ENCODE results near the gene TYK2. TPM values are rescaled to one million over a fixed set of nuclear protein-coding genes. Genes with fewer than 3 reads are reported as not detected.
A peak's percentile ranks its signal among the peaks of the same experiment; 100 is the strongest.
"Not testable (repeated sequence)": the region's sequence is repeated elsewhere in the genome, so short reads cannot be mapped to it uniquely, and the experiment has no call there.

Gene TYK2
- polyA plus RNA-seq, 12 donors = 52.4 to 126 (median 61.0) TPM; not detected in 1

DNA sequence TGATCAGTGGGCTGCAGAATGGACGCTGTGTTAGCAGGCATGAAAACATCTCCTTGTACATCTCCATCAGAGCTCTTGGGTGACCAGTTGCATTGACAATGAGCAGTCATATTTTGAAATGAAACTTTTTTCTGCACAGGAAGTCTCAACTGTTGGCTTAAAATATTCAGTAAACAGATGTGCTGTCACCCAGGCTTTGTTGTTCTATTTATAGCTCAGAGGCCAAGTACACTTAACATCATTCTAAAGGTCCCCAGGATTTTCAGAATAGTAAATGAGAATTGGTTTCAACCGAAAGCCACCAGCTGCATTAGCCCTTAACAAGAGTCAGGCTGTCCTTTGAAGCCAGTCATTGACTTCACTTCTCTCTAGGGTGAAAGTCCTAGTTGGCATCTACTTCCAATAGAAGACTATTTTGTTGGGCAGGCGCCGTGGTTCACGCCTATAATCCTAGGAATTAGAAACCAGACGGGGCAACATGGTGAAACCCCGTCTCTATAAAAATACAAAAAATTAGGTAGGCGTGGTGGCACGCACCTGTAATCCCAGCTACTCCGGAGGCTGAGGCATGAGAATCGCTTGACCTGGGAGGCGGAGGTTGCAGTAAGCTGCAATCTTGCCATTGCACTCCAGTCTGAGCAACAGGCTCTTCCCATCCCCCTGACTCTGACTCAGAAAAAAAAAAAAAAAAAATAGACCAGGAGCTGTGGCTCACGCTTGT lies 32.0 kb upstream of the TYK2 start:
- no peak for DNase-seq

DNA sequence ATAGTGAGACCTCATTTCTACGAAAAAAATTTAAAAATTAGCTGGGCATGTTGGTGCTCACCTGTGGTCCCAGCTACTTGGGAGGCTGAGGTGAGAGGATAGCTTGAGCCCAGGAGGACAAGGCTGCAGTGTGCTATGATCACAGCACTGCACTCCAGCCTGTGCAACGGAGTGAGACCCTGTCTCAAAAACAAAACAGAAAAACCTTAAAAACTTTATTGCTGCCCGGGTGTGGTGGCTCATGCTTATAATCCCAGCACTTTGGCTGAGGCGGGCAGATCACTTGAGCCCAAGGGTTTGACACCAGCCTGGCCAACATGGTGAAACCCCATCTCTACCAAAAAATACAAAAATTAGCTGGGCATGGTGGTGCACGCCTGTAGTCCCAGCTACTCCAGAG lies 30.9 kb upstream of the TYK2 start:
- not testable (repeated sequence) for DNase-seq

DNA sequence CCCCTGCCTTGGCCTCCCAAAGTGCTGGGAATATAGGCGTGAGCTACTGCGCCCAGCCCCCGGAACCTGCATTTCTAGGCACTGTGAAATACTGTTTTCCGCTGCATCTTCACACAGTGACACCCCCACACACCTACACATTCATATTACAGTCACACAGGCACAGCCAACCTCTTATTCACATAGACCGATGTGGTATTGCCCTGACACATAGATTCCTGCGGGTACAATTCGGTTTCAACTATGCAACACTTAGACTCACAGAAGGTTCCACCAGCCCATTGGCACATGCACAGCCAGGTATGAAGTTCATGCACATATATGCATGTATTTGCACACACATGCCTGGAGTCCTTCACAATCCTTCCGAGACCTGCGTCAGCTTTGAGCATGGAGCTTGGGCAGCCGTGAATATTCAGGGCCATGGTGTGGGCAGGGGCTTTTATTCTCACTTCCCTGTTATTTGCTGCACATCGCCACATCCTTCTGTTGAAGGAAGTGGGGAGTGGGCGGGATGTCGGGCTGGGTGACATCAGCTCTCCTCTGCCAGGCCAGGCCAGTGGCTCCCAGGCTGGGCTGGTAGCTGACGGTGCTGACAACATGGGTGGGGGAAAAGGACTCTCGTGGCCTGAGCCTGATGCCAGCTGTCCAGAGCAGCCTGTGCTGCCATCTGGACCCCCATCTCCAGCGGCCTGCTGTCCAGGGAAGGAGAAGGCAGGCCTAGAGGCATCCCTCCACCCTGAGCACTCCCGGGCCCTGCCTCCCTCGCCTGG lies 28.3 kb upstream of the TYK2 start:
- no peak for DNase-seq

DNA sequence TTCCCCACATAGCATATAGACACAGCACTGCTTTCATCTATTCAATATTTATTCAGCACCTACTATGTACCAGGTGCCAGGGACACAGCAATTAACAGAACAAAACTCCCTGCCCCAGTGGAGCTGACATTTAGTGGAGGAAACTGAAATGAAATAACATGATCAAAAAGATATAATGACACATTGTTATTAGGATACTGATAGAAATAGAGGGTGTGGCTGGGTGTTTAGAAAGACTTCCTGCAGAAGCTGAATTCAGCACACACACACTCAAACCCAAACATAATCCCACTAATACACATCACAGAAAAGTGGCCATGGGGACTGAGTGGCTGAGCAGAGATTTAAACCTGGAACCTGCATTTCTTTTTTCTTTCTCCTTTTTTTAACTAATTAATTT lies 26.7 kb upstream of the TYK2 start:
- no peak for DNase-seq

DNA sequence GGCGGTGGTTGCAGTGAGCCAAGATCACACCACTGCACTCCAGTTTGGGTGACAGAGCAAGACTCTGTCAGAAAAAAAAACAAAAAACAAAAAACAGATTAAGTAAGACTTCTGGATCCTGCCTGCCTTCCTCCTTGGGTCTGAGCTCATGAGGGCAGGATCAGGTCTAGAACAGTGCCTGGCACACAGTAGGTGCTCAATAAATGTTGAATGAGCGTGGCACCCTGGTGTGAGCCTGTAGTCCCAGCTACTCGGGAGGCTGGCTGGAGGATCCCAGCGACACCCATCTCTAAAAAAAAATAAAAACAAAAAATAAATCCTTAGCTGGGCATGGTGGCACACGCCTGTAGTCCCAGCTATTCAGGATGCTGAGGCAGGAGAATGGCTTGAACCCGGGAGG lies 25.8 kb upstream of the TYK2 start:
- no peak for DNase-seq

DNA sequence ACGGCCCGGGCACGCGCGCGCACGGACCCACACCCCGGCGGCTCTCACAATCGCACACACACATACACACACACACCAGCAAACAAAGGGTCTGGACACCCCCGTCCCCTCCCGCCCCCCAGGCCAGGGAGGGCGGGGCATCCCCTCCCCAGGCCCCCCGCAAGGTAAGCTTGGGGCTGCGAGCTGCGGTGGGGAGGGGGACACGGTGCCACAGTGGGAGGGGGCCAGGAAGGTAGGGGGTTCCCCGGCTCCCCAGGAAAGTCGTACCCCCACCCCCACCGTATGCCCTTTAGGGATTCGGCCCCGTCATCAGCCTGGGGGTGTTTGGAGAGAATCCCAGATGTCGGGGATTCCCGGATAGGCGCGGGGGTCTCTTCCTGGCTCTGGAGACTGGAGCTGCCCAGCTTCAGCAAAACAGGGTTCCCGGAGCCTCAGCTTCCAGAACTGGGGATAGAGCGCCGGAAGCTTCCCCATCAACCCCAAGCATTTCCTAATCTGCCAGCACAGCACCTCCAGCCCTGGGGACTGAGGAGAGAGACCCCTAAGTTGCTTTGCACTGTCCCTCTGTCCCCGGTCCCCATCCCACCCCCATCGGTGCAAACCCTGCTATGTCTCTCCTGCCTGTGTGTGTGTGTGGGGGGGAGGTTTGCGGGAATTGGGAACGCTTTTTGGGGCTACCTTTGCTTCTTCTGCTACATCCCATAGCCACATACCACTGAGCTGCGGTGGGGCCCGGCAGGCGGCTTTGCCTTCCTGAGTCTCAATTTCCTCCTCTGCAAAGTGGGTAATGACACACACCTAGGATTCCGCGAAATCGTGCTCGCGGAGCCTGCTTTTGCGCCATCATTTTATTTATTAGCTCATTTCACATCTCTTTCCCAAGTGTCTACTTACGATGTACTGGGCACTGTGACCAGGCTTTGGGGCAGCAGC lies 24.8 kb upstream of the TYK2 start:
- no peak for DNase-seq

DNA sequence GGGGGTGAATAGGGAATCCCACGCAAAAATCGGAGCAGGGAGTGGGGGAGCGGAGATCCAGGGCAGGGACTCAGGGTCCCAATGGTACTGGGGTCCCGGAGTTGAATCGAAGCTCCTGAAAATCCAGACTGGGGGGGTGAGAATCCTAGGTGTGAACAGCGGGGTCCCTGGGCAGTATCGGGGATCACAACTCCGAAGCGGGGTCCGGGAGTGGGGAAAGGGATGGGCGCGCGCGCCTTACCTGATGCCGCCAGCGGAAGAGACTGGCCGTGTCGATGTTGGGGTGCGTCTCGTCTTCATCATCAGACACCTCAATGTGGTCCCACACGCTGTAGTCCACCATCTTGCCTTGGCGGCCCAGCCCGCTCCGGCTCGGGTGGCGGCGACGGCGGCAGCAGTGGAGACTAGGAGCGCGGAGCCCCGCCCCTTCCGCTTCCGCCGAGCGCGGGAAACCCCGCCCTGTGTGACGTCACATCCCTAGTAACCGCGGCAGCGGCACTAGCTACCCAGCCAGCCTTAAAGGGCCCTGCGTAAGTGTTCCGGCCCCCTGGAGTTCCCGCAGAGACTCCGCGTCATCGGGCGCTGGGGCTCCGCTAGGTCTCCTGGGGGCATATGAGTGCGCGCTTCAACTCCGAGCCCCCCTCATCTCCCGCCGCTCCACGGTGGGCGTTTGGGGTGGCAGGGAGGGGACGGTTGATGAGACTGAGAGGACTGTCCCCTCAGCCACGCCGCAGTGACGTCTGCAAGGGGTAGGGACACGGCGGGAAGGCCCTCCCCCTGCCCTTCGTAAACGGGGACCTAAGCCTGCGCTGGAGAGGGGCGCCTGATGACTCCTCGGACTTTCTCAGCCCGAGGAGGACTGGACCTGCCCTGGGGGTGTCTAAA lies 23.0 kb upstream of the TYK2 start, which contains the start of gene CDC37:
Gene CDC37 (minus strand): TSS at position 406 of the 885 bp plus-strand sequence. CDS start 63 bp downstream, at position 343.
- DNase-seq = peak; percentile 98

DNA sequence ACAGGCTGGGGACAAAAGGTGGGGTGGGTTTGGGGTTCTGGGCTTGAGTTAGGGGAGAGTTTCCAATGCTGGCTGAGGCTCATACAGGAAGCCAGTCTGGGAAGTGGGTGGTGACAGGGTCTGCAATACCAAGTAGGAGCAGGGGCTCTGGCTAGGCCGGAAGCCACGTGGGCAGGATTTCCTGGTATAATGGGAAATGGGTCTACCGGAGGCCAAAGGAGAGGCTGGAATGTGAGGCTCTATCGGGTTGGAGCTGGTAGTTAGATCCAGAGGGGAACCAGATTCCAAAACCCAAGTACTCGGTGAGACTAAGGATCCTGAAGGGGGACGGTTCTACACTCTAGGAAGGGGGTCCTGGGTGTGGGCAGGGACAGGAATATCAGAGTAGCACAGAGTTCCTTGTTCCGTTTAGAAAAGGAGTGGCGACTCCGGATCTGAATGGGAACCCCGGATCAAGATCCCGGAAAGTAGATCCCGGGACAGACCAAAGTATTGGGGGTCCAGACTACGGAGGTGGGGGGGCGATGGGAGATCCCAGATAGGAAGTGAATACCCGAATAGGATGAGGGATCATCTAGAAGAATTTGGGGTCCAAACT lies 22.2 kb upstream of the TYK2 start:
- no peak for DNase-seq

DNA sequence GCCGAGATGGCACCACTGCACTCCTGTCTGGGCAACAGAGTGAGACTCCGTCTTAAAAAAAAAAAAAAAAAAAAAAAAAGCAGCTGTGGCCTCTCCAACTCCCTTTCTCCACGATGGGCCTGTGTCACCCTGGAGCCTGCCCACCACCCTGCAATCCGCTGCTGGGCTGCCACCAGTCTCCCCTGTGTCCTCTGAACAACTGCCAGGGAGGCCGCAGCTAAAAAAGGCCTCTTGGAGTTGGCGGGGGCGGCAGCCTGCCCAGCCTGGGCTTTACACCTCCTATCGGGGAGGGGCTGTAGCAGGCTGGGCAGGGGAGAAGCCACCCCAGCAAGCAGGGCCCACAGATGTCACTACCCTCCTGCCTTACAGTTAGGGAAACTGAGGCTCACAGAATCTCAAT lies 19.5 kb upstream of the TYK2 start:
- no peak for DNase-seq

DNA sequence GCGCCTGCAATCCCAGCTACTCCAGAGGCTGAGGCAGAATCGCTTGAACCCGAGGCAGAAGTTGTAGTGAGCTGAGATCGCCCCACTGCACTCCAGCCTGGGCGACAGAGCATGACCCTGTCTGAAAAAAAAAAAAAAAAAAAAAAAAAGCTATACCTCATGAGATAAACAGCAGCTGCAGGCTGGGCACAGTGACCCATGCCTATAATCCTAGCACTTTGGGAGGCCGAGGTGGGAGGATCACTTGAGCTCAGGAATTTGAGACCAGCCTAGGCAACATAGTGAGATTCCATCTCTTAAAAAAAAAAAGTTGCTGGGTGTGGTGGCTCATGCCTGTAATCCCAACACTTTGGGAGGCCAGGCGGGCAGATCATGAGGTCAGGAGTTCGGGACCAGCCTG lies 19.0 kb upstream of the TYK2 start:
- DNase-seq = not testable (repeated sequence)

DNA sequence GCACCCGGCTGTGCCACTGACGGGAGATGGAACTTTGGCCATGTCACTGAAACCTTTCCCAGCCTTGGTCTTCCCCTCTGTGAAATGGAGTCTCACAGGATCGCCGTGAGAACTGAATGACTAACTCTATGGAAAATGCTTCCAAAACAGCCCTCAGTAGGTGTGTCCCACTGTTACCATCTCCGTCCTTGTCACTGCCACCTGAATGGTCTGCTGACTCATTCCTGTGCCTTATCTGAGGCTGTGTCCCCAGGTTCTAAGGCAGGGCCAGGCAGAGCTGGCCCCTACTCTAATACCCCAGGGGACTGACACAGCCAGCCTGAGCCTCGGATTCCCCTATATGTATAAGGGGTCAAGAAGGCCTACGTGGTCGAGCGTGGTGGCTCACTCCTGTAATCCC lies 18.4 kb upstream of the TYK2 start:
- no peak for DNase-seq

DNA sequence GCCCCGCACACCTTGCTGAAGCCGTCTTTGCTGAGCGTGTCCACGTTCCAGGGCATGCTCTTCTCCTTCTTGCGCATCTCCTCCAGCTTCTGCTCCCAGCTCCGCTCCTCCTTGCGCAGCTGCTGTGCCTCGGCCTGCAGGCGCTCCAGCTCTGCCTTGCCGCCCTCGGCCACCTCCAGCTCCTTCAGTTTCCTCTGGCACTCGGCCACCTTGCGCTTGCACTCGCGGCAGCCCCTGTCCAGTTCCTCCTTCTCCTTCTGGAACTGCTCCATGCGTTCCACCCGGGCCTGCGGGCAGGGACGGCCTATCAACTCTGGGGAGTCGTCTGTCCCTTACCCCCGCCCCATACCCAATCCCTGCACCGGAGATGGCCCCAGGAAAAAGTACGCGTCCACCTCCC lies 15.5 kb upstream of the TYK2 start:
- no peak for DNase-seq

DNA sequence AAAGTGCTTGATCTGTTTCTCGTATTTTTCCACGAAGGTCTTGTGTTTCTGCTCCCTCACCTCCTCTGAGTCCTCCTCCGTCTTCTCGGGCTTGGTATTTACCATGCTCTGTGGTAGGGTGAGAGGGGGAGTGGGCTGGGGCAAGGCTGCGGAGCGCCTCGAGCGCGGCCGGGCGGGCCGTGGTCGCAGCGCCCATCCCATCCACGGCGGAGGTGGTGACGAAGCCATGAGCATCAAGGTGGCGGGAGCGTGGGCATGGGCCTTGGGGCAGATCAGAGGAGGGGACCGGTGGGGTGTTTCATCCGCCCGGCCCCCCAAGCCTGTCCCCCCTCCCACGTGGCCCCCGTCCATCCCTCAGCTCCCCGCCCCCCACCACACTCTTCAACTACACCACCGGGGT lies 15.1 kb upstream of the TYK2 start:
- no peak for DNase-seq

DNA sequence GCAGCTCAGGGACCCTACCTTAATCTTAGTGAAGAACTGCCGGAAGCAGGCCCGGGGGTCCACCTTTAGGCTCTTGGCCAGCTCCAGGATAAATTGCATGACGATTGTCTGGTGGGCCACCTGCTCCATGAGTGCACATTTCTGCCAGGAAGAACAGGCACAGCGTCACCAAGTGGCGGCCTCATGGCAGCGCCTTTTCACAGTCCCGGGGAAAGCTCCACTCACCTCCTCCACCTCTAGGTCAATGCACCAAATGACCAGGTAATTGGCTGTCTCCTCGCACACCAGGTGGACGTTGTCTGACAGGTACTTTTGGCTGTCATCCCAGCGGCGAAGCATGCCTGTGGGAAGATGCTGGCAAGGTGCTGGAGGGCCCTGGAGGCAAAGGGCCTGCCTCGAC lies 14.6 kb upstream of the TYK2 start:
- no peak for DNase-seq

DNA sequence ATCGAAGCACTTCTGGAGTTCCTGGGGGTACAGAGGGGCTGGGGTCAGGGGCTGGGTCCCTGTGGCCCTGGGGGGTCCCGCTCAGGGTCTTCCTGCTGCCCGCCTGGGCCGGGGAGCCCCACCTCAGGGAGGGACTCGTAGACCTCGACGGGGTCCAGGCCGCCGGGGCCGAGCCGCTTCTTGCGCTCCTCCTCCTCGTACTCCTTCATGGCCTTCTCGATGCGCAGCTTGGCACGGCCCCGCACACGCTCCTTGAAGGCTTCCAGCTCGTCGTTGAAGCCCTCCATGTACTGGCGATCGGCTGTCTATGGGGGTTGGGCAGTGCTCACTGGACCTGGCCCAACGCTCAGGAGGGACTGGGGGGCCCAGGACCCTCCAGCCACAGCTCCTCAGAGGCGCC lies 12.8 kb upstream of the TYK2 start:
- no peak for DNase-seq

DNA sequence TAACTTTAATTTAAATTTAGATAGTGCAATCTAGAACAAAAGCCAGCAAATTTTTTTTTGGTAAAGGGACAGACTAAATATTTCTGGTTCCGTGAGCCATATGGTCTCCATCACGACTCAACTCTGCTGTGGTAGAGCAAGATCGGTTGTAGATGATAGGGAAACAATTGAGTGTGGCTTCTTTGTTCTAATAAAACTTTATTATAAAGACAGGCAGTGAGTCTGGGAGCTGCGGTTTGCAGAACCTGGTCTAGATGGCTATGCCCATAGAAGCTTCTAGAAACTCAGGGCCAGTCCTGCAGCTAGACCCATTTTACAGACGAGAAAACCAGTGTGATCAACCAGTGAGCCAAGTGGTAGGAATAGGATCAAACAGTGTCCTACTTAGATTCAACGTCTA lies 11.7 kb upstream of the TYK2 start:
- no peak for DNase-seq

DNA sequence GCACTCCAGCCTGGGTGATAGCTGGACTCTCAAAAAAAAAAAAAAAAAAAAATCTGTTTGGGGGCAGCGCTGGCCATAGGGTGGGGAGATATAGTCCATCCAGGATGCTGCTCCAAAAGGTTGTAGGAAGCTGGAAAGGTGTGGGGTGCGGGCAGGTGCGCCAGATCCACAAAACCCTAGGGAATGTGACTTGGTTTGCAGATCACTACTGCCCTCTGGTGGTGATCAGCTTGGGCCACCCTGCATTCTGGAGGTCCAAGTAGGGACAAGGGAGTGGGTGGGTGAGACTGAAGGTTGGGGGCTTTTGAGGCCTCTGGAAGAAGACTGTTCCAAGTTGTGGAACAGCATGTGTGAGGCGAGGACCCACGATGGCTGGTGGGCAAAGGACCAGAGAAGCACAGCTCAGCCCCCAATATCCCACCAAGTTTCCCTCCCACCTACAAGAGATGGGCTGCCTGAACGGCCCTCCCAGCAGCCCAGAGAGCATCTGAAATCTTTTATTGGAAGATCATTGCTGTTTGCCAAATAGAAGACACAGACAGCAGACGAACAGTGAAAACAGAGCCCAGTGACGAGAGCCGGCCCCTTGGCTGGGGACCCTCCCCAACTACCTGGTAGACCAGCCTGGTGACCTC lies 10.4 kb upstream of the TYK2 start:
- DNase-seq = peak; percentile 61

DNA sequence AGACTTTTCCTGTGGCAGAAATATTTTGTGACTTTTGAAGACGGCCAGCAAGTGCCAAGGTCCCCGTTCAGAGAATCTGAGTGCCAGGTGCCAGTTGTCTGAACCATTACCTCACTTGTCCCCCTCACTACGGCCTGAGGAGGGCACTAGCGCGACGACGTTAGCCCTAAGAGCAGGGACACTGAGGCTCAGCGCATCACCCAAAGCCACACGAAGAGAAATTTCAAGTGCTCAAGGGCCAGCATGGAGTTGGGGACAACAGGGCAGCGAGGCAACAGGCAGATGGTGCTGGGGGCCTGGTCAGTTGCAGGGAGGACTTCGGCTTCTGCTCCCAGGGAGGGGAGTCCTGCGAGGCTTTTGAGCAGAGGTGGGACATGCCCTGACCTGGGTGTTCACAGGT lies 9.5 kb upstream of the TYK2 start:
- no peak for DNase-seq

DNA sequence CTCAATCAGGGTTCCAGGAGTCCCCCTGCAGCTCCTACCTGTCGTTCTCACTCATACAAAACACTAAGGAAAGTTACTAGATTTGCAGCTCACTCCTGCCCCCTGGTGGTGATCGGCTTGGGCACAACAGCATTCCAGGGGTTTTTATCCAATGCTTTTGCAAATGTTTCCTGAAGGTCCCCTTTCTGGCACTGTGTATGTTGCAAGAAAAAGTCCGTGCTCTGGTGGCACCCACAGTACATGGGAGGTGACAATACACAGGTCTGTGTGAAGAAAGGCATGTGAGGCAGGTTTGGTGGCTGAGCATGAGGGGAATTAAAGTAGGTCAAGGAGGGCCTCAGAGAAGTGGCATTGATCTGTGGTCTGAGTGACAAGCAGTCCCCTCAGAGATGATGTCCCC lies 8.6 kb upstream of the TYK2 start:
- peak; percentile 87 for DNase-seq

DNA sequence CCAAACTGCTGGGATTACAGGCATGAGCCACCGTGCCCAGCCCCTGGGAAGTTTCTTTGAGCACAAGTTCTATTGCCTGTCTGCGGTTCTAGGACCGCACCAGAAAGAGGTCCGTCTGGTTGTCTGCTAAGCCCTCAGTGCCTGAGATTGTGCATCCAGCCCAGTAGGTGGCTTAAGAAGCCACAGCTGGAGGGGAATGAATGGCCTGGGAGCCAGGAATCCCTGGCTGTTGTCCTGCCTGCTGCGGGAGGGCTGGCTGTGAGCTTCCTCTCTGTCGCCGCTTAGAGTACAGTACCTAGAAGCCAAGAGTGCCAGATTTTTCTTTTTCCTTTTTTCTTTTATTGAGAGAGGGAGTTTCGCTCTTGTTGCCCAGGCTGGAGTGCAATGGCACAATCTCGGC lies 4.2 kb upstream of the TYK2 start:
- no peak for DNase-seq

DNA sequence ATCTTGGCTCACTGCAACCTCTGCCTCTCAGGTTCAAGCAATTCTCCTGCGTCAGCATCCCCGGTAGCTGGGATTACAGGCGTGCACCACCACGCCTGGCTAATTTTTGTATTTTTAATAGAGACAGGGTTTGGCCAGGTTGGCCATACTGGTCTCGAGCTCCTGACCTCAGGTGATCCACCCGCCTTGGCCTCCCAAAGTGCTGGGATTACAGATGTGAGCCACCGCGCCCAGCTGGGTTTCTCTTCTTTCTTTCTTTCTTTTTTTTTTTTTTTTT lies 2.8 kb upstream of the TYK2 start:
- DNase-seq = not testable (repeated sequence)

All from muscle of arm (tissue), 12 donors.